ENCODE results near the gene GJD4. TPM values are rescaled to one million over a fixed set of nuclear protein-coding genes. Genes with fewer than 3 reads are reported as not detected.

Gene GJD4
- total and polyA plus RNA-seq, 4 donors, result 0.19 to 0.29 (median 0.20) TPM; not detected in 1

- H3K9me3 ChIP-seq (ENCODE audit: control insufficient read depth, insufficient read depth, low read length), result peaks cover 2% of the 10 kb centered on the region
- no peaks in the 10 kb centered on the region for H3K27me3 ChIP-seq (ENCODE audit: control insufficient read depth, insufficient read depth, low read length)
- no peak overlapping the region for H3K27ac ChIP-seq (ENCODE audit: low read depth, low read length)
- H3K4me1 ChIP-seq (ENCODE audit: control insufficient read depth, insufficient read depth, low read length), result no peaks in the 10 kb centered on the region
- WGBS (ENCODE audit: insufficient coverage), result 100% methylated on average over 1 of the region's 4 CpGs
- no peaks in the 10 kb centered on the region for H3K36me3 ChIP-seq (ENCODE audit: control insufficient read depth, insufficient read depth, low read length)
- no peak overlapping the region for H3K4me3 ChIP-seq (ENCODE audit: low read depth, low read length)
- DNase-seq (ENCODE audit: low read depth in 4 of 6, low spot score in 6 of 6), result no peak
These were observed 12.7 kb upstream of the GJD4 start for GRCh38 chr10:35592441-35592840.

- no peaks in the 10 kb centered on the region for H3K4me1 ChIP-seq (ENCODE audit: control insufficient read depth, insufficient read depth, low read length)
- no peak overlapping the region for H3K27ac ChIP-seq (ENCODE audit: low read depth, low read length)
- H3K9me3 ChIP-seq (ENCODE audit: control insufficient read depth, insufficient read depth, low read length), result peaks cover 2% of the 10 kb centered on the region
- H3K27me3 ChIP-seq (ENCODE audit: control insufficient read depth, insufficient read depth, low read length), result no peaks in the 10 kb centered on the region
- 51% methylated on average over 10 of the region's 14 CpGs for WGBS (ENCODE audit: insufficient coverage)
- DNase-seq (ENCODE audit: low read depth in 4 of 6, low spot score in 6 of 6), result peak in 1 of 6 donors; percentile 66
- no peak overlapping the region for H3K4me3 ChIP-seq (ENCODE audit: low read depth, low read length)
- H3K36me3 ChIP-seq (ENCODE audit: control insufficient read depth, insufficient read depth, low read length), result no peaks in the 10 kb centered on the region
These were observed 10.7 kb upstream of the GJD4 start for GRCh38 chr10:35594115-35595079.

- 0% methylated on average over 1 of the region's 3 CpGs for WGBS (ENCODE audit: insufficient coverage)
- H3K4me1 ChIP-seq (ENCODE audit: control insufficient read depth, insufficient read depth, low read length), result no peaks in the 10 kb centered on the region
- H3K36me3 ChIP-seq (ENCODE audit: control insufficient read depth, insufficient read depth, low read length), result no peaks in the 10 kb centered on the region
- no peak overlapping the region for H3K27ac ChIP-seq (ENCODE audit: low read depth, low read length)
- H3K9me3 ChIP-seq (ENCODE audit: control insufficient read depth, insufficient read depth, low read length), result peaks cover 2% of the 10 kb centered on the region
- no peak for DNase-seq (ENCODE audit: low read depth in 4 of 6, low spot score in 6 of 6)
- H3K4me3 ChIP-seq (ENCODE audit: low read depth, low read length), result no peak overlapping the region
- H3K27me3 ChIP-seq (ENCODE audit: control insufficient read depth, insufficient read depth, low read length), result no peaks in the 10 kb centered on the region
These were observed 10.0 kb upstream of the GJD4 start for GRCh38 chr10:35595106-35595505.

GRCh38 chr10:35598379-35598778 lies 6.8 kb upstream of the GJD4 start:
- no peak for DNase-seq (ENCODE audit: low read depth in 4 of 6, low spot score in 6 of 6)
- no peaks in the 10 kb centered on the region for H3K9me3 ChIP-seq (ENCODE audit: control insufficient read depth, insufficient read depth, low read length)
- no peaks in the 10 kb centered on the region for H3K36me3 ChIP-seq (ENCODE audit: control insufficient read depth, insufficient read depth, low read length)
- H3K27me3 ChIP-seq (ENCODE audit: control insufficient read depth, insufficient read depth, low read length), result no peaks in the 10 kb centered on the region
- 57% methylated on average over 3 of the region's 6 CpGs for WGBS (ENCODE audit: insufficient coverage)
- no peak overlapping the region for H3K4me3 ChIP-seq (ENCODE audit: low read depth, low read length)
- H3K27ac ChIP-seq (ENCODE audit: low read depth, low read length), result no peak overlapping the region
- H3K4me1 ChIP-seq (ENCODE audit: control insufficient read depth, insufficient read depth, low read length), result no peaks in the 10 kb centered on the region

- no peaks in the 10 kb centered on the region for H3K9me3 ChIP-seq (ENCODE audit: control insufficient read depth, insufficient read depth, low read length)
- 60% methylated on average over 1 of the region's 2 CpGs for WGBS (ENCODE audit: insufficient coverage)
- no peaks in the 10 kb centered on the region for H3K4me1 ChIP-seq (ENCODE audit: control insufficient read depth, insufficient read depth, low read length)
- H3K27ac ChIP-seq (ENCODE audit: low read depth, low read length), result no peak overlapping the region
- no peak for DNase-seq (ENCODE audit: low read depth in 4 of 6, low spot score in 6 of 6)
- H3K36me3 ChIP-seq (ENCODE audit: control insufficient read depth, insufficient read depth, low read length), result no peaks in the 10 kb centered on the region
- no peak overlapping the region for H3K4me3 ChIP-seq (ENCODE audit: low read depth, low read length)
- H3K27me3 ChIP-seq (ENCODE audit: control insufficient read depth, insufficient read depth, low read length), result no peaks in the 10 kb centered on the region
These were observed 4.9 kb upstream of the GJD4 start for GRCh38 chr10:35600193-35600592.

GRCh38 chr10:35606430-35606829 lies 1.3 kb downstream of the GJD4 start:
- DNase-seq (ENCODE audit: low read depth in 4 of 6, low spot score in 6 of 6), result no peak
- Histone ChIP-seq H3K36me3 (ENCODE audit: control insufficient read depth, insufficient read depth, low read length) (no peaks in the 10 kb centered on the region), H3K4me1 (ENCODE audit: control insufficient read depth, insufficient read depth, low read length) (peaks cover 14% of the 10 kb centered on the region), H3K9me3 (ENCODE audit: control insufficient read depth, insufficient read depth, low read length) (no peaks in the 10 kb centered on the region), H3K27ac (ENCODE audit: low read depth, low read length) (no peak overlapping the region), H3K27me3 (ENCODE audit: control insufficient read depth, insufficient read depth, low read length) (peaks cover 10% of the 10 kb centered on the region), H3K4me3 (ENCODE audit: low read depth, low read length) (no peak overlapping the region)
- WGBS (ENCODE audit: insufficient coverage), result no CpG with 5 or more reads among the region's 6 CpGs

GRCh38 chr10:35607475-35608327 lies 2.6 kb downstream of the GJD4 start:
- H3K27ac ChIP-seq (ENCODE audit: low read depth, low read length), result no peak overlapping the region
- peak in 2 of 6 donors; percentile 39 to 41 for DNase-seq (ENCODE audit: low read depth in 4 of 6, low spot score in 6 of 6)
- peaks cover 10% of the 10 kb centered on the region for H3K27me3 ChIP-seq (ENCODE audit: control insufficient read depth, insufficient read depth, low read length)
- 10% methylated on average over 77 of the region's 78 CpGs for WGBS (ENCODE audit: insufficient coverage)
- H3K4me1 ChIP-seq (ENCODE audit: control insufficient read depth, insufficient read depth, low read length), result peaks cover 14% of the 10 kb centered on the region
- H3K9me3 ChIP-seq (ENCODE audit: control insufficient read depth, insufficient read depth, low read length), result no peaks in the 10 kb centered on the region
- peak overlapping the region; percentile 44 for H3K4me3 ChIP-seq (ENCODE audit: low read depth, low read length)
- H3K36me3 ChIP-seq (ENCODE audit: control insufficient read depth, insufficient read depth, low read length), result no peaks in the 10 kb centered on the region

GRCh38 chr10:35608328-35608672 lies 3.2 kb downstream of the GJD4 start:
- Histone ChIP-seq H3K27ac (ENCODE audit: low read depth, low read length) (no peak overlapping the region), H3K4me1 (ENCODE audit: control insufficient read depth, insufficient read depth, low read length) (peaks cover 14% of the 10 kb centered on the region), H3K9me3 (ENCODE audit: control insufficient read depth, insufficient read depth, low read length) (no peaks in the 10 kb centered on the region), H3K36me3 (ENCODE audit: control insufficient read depth, insufficient read depth, low read length) (no peaks in the 10 kb centered on the region), H3K27me3 (ENCODE audit: control insufficient read depth, insufficient read depth, low read length) (peaks cover 10% of the 10 kb centered on the region), H3K4me3 (ENCODE audit: low read depth, low read length) (no peak overlapping the region)
- DNase-seq (ENCODE audit: low read depth in 4 of 6, low spot score in 6 of 6), result no peak
- 74% methylated on average over 14 of the region's 16 CpGs for WGBS (ENCODE audit: insufficient coverage)

GRCh38 chr10:35611750-35612149 lies 6.6 kb downstream of the GJD4 start:
- no peak overlapping the region for H3K4me3 ChIP-seq (ENCODE audit: low read depth, low read length)
- H3K9me3 ChIP-seq (ENCODE audit: control insufficient read depth, insufficient read depth, low read length), result no peaks in the 10 kb centered on the region
- H3K36me3 ChIP-seq (ENCODE audit: control insufficient read depth, insufficient read depth, low read length), result no peaks in the 10 kb centered on the region
- H3K27me3 ChIP-seq (ENCODE audit: control insufficient read depth, insufficient read depth, low read length), result peaks cover 12% of the 10 kb centered on the region
- DNase-seq (ENCODE audit: low read depth in 4 of 6, low spot score in 6 of 6), result no peak
- H3K4me1 ChIP-seq (ENCODE audit: control insufficient read depth, insufficient read depth, low read length), result peaks cover 14% of the 10 kb centered on the region
- no peak overlapping the region for H3K27ac ChIP-seq (ENCODE audit: low read depth, low read length)
- WGBS (ENCODE audit: insufficient coverage), result 72% methylated on average over 5 of the region's 6 CpGs
